ENCODE measurements around the gene LRIT1.

LRIT1 gene

GRCh38 chr10:84267503-84268126, 26.3 kb upstream of the LRIT1 start:
- 0 out of 3 replicates have a peak, but pooled peaks have one; percentile 34 for ATAC-seq
- TF ChIP-seq CSRNP3 (CRISPR knock-in tag; IDR thresholded peaks at IDR 0.05) (no peak), RARB (CRISPR knock-in tag; IDR thresholded peaks at IDR 0.05) (no peak), ESRRG (CRISPR knock-in tag; IDR thresholded peaks at IDR 0.05) (no peak), ZNF565 (CRISPR knock-in tag; conservative IDR thresholded peaks at IDR 0.05; ENCODE audit: low read depth) (no peak), ZFP3 (CRISPR knock-in tag; IDR thresholded peaks at IDR 0.05) (no peak), CSDC2 (CRISPR knock-in tag; IDR thresholded peaks at IDR 0.05) (no peak), TSHZ2 (CRISPR knock-in tag; IDR thresholded peaks at IDR 0.05) (no peak), TOX (CRISPR knock-in tag; IDR thresholded peaks at IDR 0.05; ENCODE audit: borderline replicate concordance) (no peak), ARNTL (CRISPR knock-in tag; IDR thresholded peaks at IDR 0.05; ENCODE audit: borderline replicate concordance, low read depth) (no peak)

- no peak for ATAC-seq
- TF ChIP-seq ZNF70 (CRISPR knock-in tag; IDR thresholded peaks at IDR 0.05) (no peak), POU6F1 (CRISPR knock-in tag; IDR thresholded peaks at IDR 0.05; ENCODE audit: borderline replicate concordance, low read depth) (no peak), ISL1 (CRISPR knock-in tag; IDR thresholded peaks at IDR 0.05) (no peak), ARNTL (CRISPR knock-in tag; IDR thresholded peaks at IDR 0.05; ENCODE audit: borderline replicate concordance, low read depth) (no peak), ZNF8 (CRISPR knock-in tag; IDR thresholded peaks at IDR 0.05) (no peak), CSRNP3 (CRISPR knock-in tag; IDR thresholded peaks at IDR 0.05) (no peak), RARB (CRISPR knock-in tag; IDR thresholded peaks at IDR 0.05) (no peak), ZFP30 (CRISPR knock-in tag; IDR thresholded peaks at IDR 0.05) (no peak), OSR1 (CRISPR knock-in tag; IDR thresholded peaks at IDR 0.05) (no peak), ZNF565 (CRISPR knock-in tag; conservative IDR thresholded peaks at IDR 0.05; ENCODE audit: low read depth) (no peak), GLIS3 (CRISPR knock-in tag; IDR thresholded peaks at IDR 0.05) (no peak), ZFP3 (CRISPR knock-in tag; IDR thresholded peaks at IDR 0.05) (no peak), PPARA (CRISPR knock-in tag; IDR thresholded peaks at IDR 0.05; ENCODE audit: borderline replicate concordance) (no peak), CREB5 (CRISPR knock-in tag; IDR thresholded peaks at IDR 0.05; ENCODE audit: low read depth) (no peak), PATZ1 (CRISPR knock-in tag; IDR thresholded peaks at IDR 0.05; ENCODE audit: borderline replicate concordance) (no peak)
These were observed 24.1 kb upstream of the LRIT1 start for GRCh38 chr10:84265418-84265817.
